GM23338 (cell line): ENCODE data around the gene NFKBIZ. TPM values are rescaled to one million over a fixed set of nuclear protein-coding genes. Genes with fewer than 3 reads are reported as not detected.

Experiments used
- ATAC-seq: fragments of 200-7000 bp; cut with Tn5 transposase; 3 replicates; pipeline ENCODE4 v1.9.1; 2020
- DNase-seq: peaks from one replicate; pipeline ENCODE4 v3.0.0-alpha.2; 2015; ENCODE audit warnings: low spot score
- H2AFZ ChIP-seq: fragments of 200-600 bp; sonication (generic); 2 replicates; pipeline ENCODE4 v1.8.0; 2016; ENCODE audit warnings: antibody characterized with exemption, mild to moderate bottlenecking, moderate library complexity
- H3F3A ChIP-seq: fragments of 200-600 bp; sonication (generic); replicated peaks from 2 replicates; pipeline ENCODE4 v1.8.0; 2017; ENCODE audit warnings: antibody characterized with exemption, mixed run types, low read depth
- H3K27ac ChIP-seq: fragments of 200-600 bp; sonication (generic); 2 replicates; pipeline ENCODE4 v1.6.1; 2016; ENCODE audit warnings: low read depth
- H3K27me3 ChIP-seq: fragments of 200-600 bp; sonication (generic); 2 replicates; pipeline ENCODE4 v1.8.0; 2016; ENCODE audit warnings: mild to moderate bottlenecking, mixed run types, moderate library complexity; ENCODE audit not compliant: insufficient read depth
- H3K36me3 ChIP-seq: fragments of 200-600 bp; sonication (generic); 2 replicates; pipeline ENCODE4 v1.8.0; 2016; ENCODE audit warnings: mild to moderate bottlenecking; ENCODE audit not compliant: insufficient read depth
- H3K4me1 ChIP-seq: fragments of 200-600 bp; sonication (generic); 2 replicates; pipeline ENCODE4 v1.8.0; 2016; ENCODE audit warnings: mild to moderate bottlenecking, moderate library complexity; ENCODE audit not compliant: insufficient read depth
- H3K4me2 ChIP-seq: fragments of 200-600 bp; sonication (generic); 2 replicates; pipeline ENCODE4 v1.7.1; 2017; ENCODE audit warnings: mixed run types
- H3K4me3 ChIP-seq: fragments of 200-600 bp; sonication (generic); 2 replicates; pipeline ENCODE4 v1.6.1; 2016; ENCODE audit warnings: mixed run types
- H3K79me2 ChIP-seq: fragments of 200-600 bp; sonication (generic); replicated peaks from 2 replicates; pipeline ENCODE4 v1.8.0; 2017; ENCODE audit warnings: mild to moderate bottlenecking; ENCODE audit not compliant: insufficient read depth
- H3K9me2 ChIP-seq: fragments of 200-600 bp; sonication (generic); 2 replicates; pipeline ENCODE4 v1.8.0; 2017; ENCODE audit not compliant: insufficient read depth
- H4K20me1 ChIP-seq: fragments of 200-600 bp; sonication (generic); replicated peaks from 2 replicates; pipeline ENCODE4 v1.8.0; 2017; ENCODE audit warnings: mild to moderate bottlenecking; ENCODE audit not compliant: insufficient read depth
- H3K27ac Mint-ChIP-seq: 2 replicates; pipeline ENCODE4 v1.8.0; 2020; ENCODE audit warnings: inconsistent platforms, mild to moderate bottlenecking, moderate library complexity, mixed read lengths
- H3K27me3 Mint-ChIP-seq: 3 replicates; pipeline ENCODE4 v1.8.0; 2022; ENCODE audit warnings: low read depth, mild to moderate bottlenecking, moderate library complexity, mixed read lengths, inconsistent platforms; ENCODE audit not compliant: insufficient read depth, poor library complexity
- H3K36me3 Mint-ChIP-seq: 3 replicates; pipeline ENCODE4 v1.8.0; 2021; ENCODE audit warnings: low read depth, mild to moderate bottlenecking, inconsistent platforms, moderate library complexity, mixed read lengths
- H3K4me1 Mint-ChIP-seq: 3 replicates; pipeline ENCODE4 v1.8.0; 2020; ENCODE audit warnings: mild to moderate bottlenecking, inconsistent platforms, mixed read lengths
- H3K4me3 Mint-ChIP-seq: 3 replicates; pipeline ENCODE4 v1.8.0; 2021; ENCODE audit warnings: moderate library complexity, mild to moderate bottlenecking, inconsistent platforms, mixed read lengths
- H3K9me3 Mint-ChIP-seq: 3 replicates; pipeline ENCODE4 v1.8.0; 2020; ENCODE audit warnings: moderate library complexity, mild to moderate bottlenecking, inconsistent platforms, mixed read lengths
- CREB1 ChIP-seq: fragments of 250-450 bp; sonication (Bioruptor Pico); IDR thresholded peaks from 2 replicates; pipeline ENCODE4 v1.5.0; 2020; ENCODE audit warnings: low read depth, mild to moderate bottlenecking, moderate library complexity
- EZH2 ChIP-seq: fragments of 200-600 bp; sonication (generic); IDR thresholded peaks from one replicate; pipeline ENCODE4 v1.8.0; 2017; ENCODE audit warnings: antibody characterized with exemption, mild to moderate bottlenecking, low read depth; ENCODE audit not compliant: unreplicated experiment
- EZH2phosphoT487 ChIP-seq: fragments of 200-600 bp; sonication (generic); IDR thresholded peaks from one replicate; pipeline ENCODE4 v1.8.1; 2018; ENCODE audit warnings: antibody characterized with exemption; ENCODE audit not compliant: unreplicated experiment
- JUNB ChIP-seq: IDR thresholded peaks from one replicate; pipeline ENCODE4 v1.6.1; 2016; ENCODE audit warnings: antibody characterized with exemption; ENCODE audit not compliant: unreplicated experiment
- REST ChIP-seq: IDR thresholded peaks from one replicate; pipeline ENCODE4 v1.6.1; 2018; ENCODE audit warnings: antibody characterized with exemption; ENCODE audit not compliant: unreplicated experiment
- STAT1 ChIP-seq: IDR thresholded peaks from one replicate; pipeline ENCODE4 v1.6.1; 2016; ENCODE audit warnings: antibody characterized with exemption; ENCODE audit not compliant: unreplicated experiment
- ZNF331 ChIP-seq: fragments of 250-450 bp; sonication (Bioruptor Pico); IDR thresholded peaks from 2 replicates; pipeline ENCODE4 v1.5.0; 2020; ENCODE audit warnings: low read depth, mild to moderate bottlenecking, moderate library complexity
- polyA plus RNA-seq: library from polyadenylated mRNA; unstranded; fragments of >200 nt; fragmentation: Nextera tagmentation; extraction: Ambion mirVana; gene quantifications from 2 replicates; pipeline ENCODE4 v1.2.1, GENCODE V29; 2016
- total RNA-seq: library from RNA; depleted of rRNA; stranded (reverse); fragments of >200 nt; shearing (Covaris generic); gene quantifications from 2 replicates; pipeline ENCODE4 v1.2.3, GENCODE V29; 2014

Gene NFKBIZ
- total and polyA plus RNA-seq, 2 experiments from 2014 or later: 14.1 to 18.2 TPM

GRCh38 chr3:101886626-101887025 is 37.3 kb downstream of the NFKBIZ start (continued):
- TF ChIP-seq REST: no peak

- H3K4me1 Mint-ChIP-seq: no peaks in the 10 kb centered on the region
Observed at GRCh38 chr3:101888653-101889052, 39.3 kb downstream of the NFKBIZ start.

GRCh38 chr3:101890716-101891115 is 41.4 kb downstream of the NFKBIZ start:
- no peak for ATAC-seq
- H3K27me3 ChIP-seq: no peaks in the 10 kb centered on the region

More at GRCh38 chr3:101888653-101889052, 39.3 kb downstream of the NFKBIZ start:
- Histone ChIP-seq H3K27ac (no peak overlapping the region), H2AFZ (peak overlapping the region; percentile 85), H3K9me2 (no peaks in the 10 kb centered on the region; the same call in 1 of the 2 replicates), H4K20me1 (no peaks in the 10 kb centered on the region), H3K27me3 (no peaks in the 10 kb centered on the region), H3K4me3 (no peak overlapping the region), H3K36me3 (no peaks in the 10 kb centered on the region), H3F3A (peaks cover 3% of the 10 kb centered on the region; the same call in 1 of the 2 replicates), H3K4me1 (no peaks in the 10 kb centered on the region), H3K79me2 (no peaks in the 10 kb centered on the region), H3K4me2 (no peak overlapping the region)
- no peak for DNase-seq
- H3K9me3 Mint-ChIP-seq: peaks cover 6% of the 10 kb centered on the region; the same call in 2 of the 3 replicates
- H3K27me3 Mint-ChIP-seq: no peaks in the 10 kb centered on the region
- H3K36me3 Mint-ChIP-seq: no peaks in the 10 kb centered on the region
- TF ChIP-seq CREB1: no peak
- no peak for TF ChIP-seq JUNB
- TF ChIP-seq EZH2phosphoT487: no peak
- no peak for TF ChIP-seq STAT1
- ATAC-seq: no peak
- no peak overlapping the region for H3K27ac Mint-ChIP-seq
- no peak overlapping the region for H3K4me3 Mint-ChIP-seq

More at GRCh38 chr3:101890716-101891115, 41.4 kb downstream of the NFKBIZ start:
- Mint-ChIP-seq H3K9me3 (peaks cover 15% of the 10 kb centered on the region), H3K36me3 (no peaks in the 10 kb centered on the region), H3K4me3 (no peak overlapping the region), H3K27me3 (no peaks in the 10 kb centered on the region), H3K4me1 (no peaks in the 10 kb centered on the region), H3K27ac (no peak overlapping the region)
- Histone ChIP-seq H3K9me2 (0 out of 2 replicates have a peak, but pooled peaks cover 2% of the 10 kb centered on the region), H3K36me3 (no peaks in the 10 kb centered on the region), H2AFZ (no peak overlapping the region), H3K4me2 (no peak overlapping the region), H3K27ac (0 out of 2 replicates have a peak overlapping the region, but pooled peaks have one; percentile 32), H3K4me1 (no peaks in the 10 kb centered on the region), H3F3A (peaks cover 3% of the 10 kb centered on the region; the same call in 1 of the 2 replicates), H3K4me3 (no peak overlapping the region), H4K20me1 (no peaks in the 10 kb centered on the region), H3K79me2 (no peaks in the 10 kb centered on the region)
- TF ChIP-seq ZNF331 (CRISPR knock-in tag): no peak
- TF ChIP-seq EZH2: no peak
- DNase-seq: no peak
